Measurements from ENCODE around the gene MTCP1.

The MTCP1 gene

GRCh38 chrX:155070038-155070437, 898 bp downstream of the MTCP1 start:
- peak overlapping the region; percentile 61 for H3K4me3 ChIP-seq (ENCODE audit: low read depth, low read length)
- H3K27me3 ChIP-seq (ENCODE audit: control insufficient read depth, insufficient read depth, low read length), result no peaks in the 10 kb centered on the region
- no peaks in the 10 kb centered on the region for H3K9me3 ChIP-seq (ENCODE audit: control insufficient read depth, insufficient read depth, low read length)
- no peak overlapping the region for H3K9ac ChIP-seq (ENCODE audit: low read depth, low read length)
- H3K36me3 ChIP-seq (ENCODE audit: control insufficient read depth, insufficient read depth, low read length), result no peaks in the 10 kb centered on the region
- H3K4me1 ChIP-seq (ENCODE audit: control insufficient read depth, insufficient read depth, low read length), result no peaks in the 10 kb centered on the region

DNA sequence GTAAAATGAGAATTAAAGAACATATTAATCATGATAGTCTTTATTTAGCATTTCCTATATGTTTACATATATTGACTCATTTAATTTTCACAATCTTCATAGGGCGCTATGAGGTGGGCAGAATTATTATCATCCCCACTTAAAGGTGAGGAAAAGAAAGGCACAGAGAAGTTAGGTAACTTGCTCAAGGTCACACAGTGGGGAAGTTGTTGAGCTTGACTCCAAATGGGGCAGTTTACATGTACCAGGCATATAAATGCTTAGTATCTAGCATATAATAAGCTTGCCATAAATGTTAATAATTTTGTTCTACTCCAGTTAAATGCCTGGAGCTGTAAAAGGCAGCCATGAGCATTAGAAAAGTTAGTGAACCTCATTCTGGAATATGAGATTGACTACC, 1.5 kb downstream of the MTCP1 start:
- H3K4me1 ChIP-seq (ENCODE audit: control insufficient read depth, insufficient read depth, low read length), result no peaks in the 10 kb centered on the region
- H3K36me3 ChIP-seq (ENCODE audit: control insufficient read depth, insufficient read depth, low read length), result no peaks in the 10 kb centered on the region
- no peaks in the 10 kb centered on the region for H3K27me3 ChIP-seq (ENCODE audit: control insufficient read depth, insufficient read depth, low read length)
- no peaks in the 10 kb centered on the region for H3K9me3 ChIP-seq (ENCODE audit: control insufficient read depth, insufficient read depth, low read length)
- no peak overlapping the region for H3K9ac ChIP-seq (ENCODE audit: low read depth, low read length)
- peak overlapping the region; percentile 61 for H3K4me3 ChIP-seq (ENCODE audit: low read depth, low read length)

DNA sequence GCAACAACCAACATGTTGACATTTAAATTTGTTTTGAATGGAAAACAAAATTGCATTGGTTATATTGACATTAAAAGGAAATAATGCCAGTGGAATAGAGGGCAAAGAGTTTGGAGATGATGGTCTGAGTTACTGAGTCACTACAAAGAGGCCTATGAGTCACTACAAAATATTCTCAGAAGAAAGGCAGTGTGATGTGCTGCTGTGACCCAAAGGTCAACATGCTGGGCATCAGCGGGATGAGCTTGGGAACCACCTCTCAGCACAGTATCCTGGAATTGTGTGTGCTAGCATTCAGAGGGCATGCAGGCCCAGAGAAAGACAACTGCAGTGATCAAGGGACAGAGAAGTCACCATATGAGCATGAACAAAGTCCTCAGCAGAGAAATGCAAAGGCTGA, 2.8 kb downstream of the MTCP1 start:
- Histone ChIP-seq H3K9me3 (ENCODE audit: control insufficient read depth, insufficient read depth, low read length) (no peaks in the 10 kb centered on the region), H3K36me3 (ENCODE audit: control insufficient read depth, insufficient read depth, low read length) (no peaks in the 10 kb centered on the region), H3K9ac (ENCODE audit: low read depth, low read length) (no peak overlapping the region), H3K27me3 (ENCODE audit: control insufficient read depth, insufficient read depth, low read length) (no peaks in the 10 kb centered on the region), H3K4me1 (ENCODE audit: control insufficient read depth, insufficient read depth, low read length) (no peaks in the 10 kb centered on the region), H3K4me3 (ENCODE audit: low read depth, low read length) (no peak overlapping the region)

- no peaks in the 10 kb centered on the region for H3K27me3 ChIP-seq (ENCODE audit: control insufficient read depth, insufficient read depth, low read length)
- no peaks in the 10 kb centered on the region for H3K9me3 ChIP-seq (ENCODE audit: control insufficient read depth, insufficient read depth, low read length)
- H3K4me1 ChIP-seq (ENCODE audit: control insufficient read depth, insufficient read depth, low read length), result no peaks in the 10 kb centered on the region
- no peaks in the 10 kb centered on the region for H3K36me3 ChIP-seq (ENCODE audit: control insufficient read depth, insufficient read depth, low read length)
- H3K9ac ChIP-seq (ENCODE audit: low read depth, low read length), result no peak overlapping the region
- no peak overlapping the region for H3K4me3 ChIP-seq (ENCODE audit: low read depth, low read length)
These were observed 5.8 kb downstream of the MTCP1 start for GRCh38 chrX:155065035-155065734.

GRCh38 chrX:155061760-155062159, 9.2 kb downstream of the MTCP1 start:
- no peak overlapping the region for H3K4me3 ChIP-seq (ENCODE audit: low read depth, low read length)
- no peaks in the 10 kb centered on the region for H3K27me3 ChIP-seq (ENCODE audit: control insufficient read depth, insufficient read depth, low read length)
- no peaks in the 10 kb centered on the region for H3K36me3 ChIP-seq (ENCODE audit: control insufficient read depth, insufficient read depth, low read length)
- no peak overlapping the region for H3K9ac ChIP-seq (ENCODE audit: low read depth, low read length)
- no peaks in the 10 kb centered on the region for H3K9me3 ChIP-seq (ENCODE audit: control insufficient read depth, insufficient read depth, low read length)
- H3K4me1 ChIP-seq (ENCODE audit: control insufficient read depth, insufficient read depth, low read length), result no peaks in the 10 kb centered on the region

DNA sequence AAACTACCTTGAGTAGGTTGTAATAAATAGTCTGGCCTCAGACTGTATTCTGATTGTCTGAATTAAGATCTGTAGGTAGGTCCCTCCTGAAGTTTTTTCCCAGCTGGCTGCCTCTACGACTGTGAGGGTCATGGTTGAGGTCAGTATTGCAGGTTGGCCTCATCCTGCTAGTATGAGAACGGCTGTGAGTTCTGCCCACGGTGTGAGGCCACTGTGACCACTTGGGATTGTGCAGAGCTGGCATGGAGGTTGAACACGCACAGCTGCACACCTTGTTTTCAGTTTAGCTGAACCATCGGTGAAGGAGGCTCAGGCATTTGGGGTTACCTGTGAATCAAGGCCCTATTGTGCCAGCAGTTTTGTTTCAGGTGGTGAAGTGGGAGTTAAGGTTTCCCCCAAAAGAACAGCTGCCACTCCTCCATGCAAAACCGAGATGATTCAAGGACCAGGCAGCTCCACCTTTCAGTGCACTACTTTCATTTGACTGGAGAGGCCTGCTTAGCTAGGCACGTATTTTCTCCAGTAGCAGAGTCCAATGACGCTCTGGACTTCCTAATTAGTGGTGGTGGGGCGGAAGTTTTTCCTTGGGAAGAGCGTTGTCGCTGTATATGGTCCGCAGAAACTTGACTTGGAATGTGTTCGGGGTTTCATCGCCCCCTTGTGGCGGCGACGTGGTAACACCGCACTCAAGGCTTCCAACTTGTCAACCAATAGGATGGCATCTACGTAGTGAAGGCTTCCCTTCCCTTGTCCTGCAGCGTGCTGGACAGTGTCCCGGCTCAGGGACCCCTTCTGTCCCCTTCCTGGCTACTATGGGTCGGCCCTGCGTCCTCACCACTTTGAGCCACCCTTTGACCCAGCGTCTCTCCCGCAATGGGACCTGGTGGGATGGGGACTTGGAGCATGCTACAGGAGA, 13.8 kb downstream of the MTCP1 start:
- Histone ChIP-seq H3K4me1 (ENCODE audit: control insufficient read depth, insufficient read depth, low read length) (no peaks in the 10 kb centered on the region), H3K27me3 (ENCODE audit: control insufficient read depth, insufficient read depth, low read length) (no peaks in the 10 kb centered on the region), H3K9ac (ENCODE audit: low read depth, low read length) (no peak overlapping the region), H3K4me3 (ENCODE audit: low read depth, low read length) (peak overlapping the region; percentile 26), H3K36me3 (ENCODE audit: control insufficient read depth, insufficient read depth, low read length) (no peaks in the 10 kb centered on the region), H3K9me3 (ENCODE audit: control insufficient read depth, insufficient read depth, low read length) (no peaks in the 10 kb centered on the region)

- H3K4me3 ChIP-seq (ENCODE audit: low read depth, low read length), result no peak overlapping the region
- H3K27me3 ChIP-seq (ENCODE audit: control insufficient read depth, insufficient read depth, low read length), result no peaks in the 10 kb centered on the region
- H3K9me3 ChIP-seq (ENCODE audit: control insufficient read depth, insufficient read depth, low read length), result no peaks in the 10 kb centered on the region
- no peak overlapping the region for H3K9ac ChIP-seq (ENCODE audit: low read depth, low read length)
- H3K4me1 ChIP-seq (ENCODE audit: control insufficient read depth, insufficient read depth, low read length), result no peaks in the 10 kb centered on the region
- no peaks in the 10 kb centered on the region for H3K36me3 ChIP-seq (ENCODE audit: control insufficient read depth, insufficient read depth, low read length)
These were observed 14.5 kb downstream of the MTCP1 start for GRCh38 chrX:155056471-155056870.

DNA sequence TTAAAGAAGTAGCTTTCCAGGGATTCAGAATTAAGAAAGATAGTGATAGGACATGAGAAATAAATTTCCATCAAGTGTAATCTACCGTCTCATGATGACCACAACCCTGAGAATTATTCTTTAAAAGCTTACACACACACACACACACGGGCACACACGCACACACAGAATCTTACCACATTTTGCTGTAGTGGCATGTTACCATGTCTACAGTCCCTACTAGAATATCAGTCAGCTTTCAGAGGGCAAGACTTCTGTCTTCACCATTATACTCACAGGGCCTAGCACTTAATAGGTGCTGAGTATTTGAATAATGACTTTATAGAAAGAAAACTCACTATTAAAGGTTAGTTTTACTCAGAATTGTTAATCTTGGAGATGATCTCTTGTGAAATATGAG, 15.4 kb downstream of the MTCP1 start:
- no peaks in the 10 kb centered on the region for H3K36me3 ChIP-seq (ENCODE audit: control insufficient read depth, insufficient read depth, low read length)
- H3K4me3 ChIP-seq (ENCODE audit: low read depth, low read length), result no peak overlapping the region
- no peaks in the 10 kb centered on the region for H3K27me3 ChIP-seq (ENCODE audit: control insufficient read depth, insufficient read depth, low read length)
- H3K4me1 ChIP-seq (ENCODE audit: control insufficient read depth, insufficient read depth, low read length), result no peaks in the 10 kb centered on the region
- no peak overlapping the region for H3K9ac ChIP-seq (ENCODE audit: low read depth, low read length)
- H3K9me3 ChIP-seq (ENCODE audit: control insufficient read depth, insufficient read depth, low read length), result no peaks in the 10 kb centered on the region

DNA sequence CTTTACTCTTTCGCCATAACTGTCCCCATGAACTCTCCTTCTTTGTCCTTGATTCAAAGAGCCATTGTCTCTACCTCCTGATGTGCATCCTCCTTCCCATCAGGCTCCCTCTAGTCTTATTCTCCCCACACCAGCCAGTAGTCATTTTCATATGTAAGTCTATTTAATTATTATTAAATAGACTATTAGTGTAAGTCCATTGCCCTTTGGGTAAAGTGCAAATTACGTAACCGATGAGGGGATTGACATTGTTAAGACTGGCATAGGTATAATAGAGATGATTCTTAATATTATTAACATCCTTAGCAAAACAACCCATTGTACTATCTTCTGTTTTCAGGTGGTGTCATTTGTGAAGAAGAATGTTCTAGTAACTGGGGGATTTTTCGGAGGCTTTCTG, 16.7 kb downstream of the MTCP1 start:
- H3K36me3 ChIP-seq (ENCODE audit: control insufficient read depth, insufficient read depth, low read length), result no peaks in the 10 kb centered on the region
- no peaks in the 10 kb centered on the region for H3K27me3 ChIP-seq (ENCODE audit: control insufficient read depth, insufficient read depth, low read length)
- no peaks in the 10 kb centered on the region for H3K4me1 ChIP-seq (ENCODE audit: control insufficient read depth, insufficient read depth, low read length)

DNA sequence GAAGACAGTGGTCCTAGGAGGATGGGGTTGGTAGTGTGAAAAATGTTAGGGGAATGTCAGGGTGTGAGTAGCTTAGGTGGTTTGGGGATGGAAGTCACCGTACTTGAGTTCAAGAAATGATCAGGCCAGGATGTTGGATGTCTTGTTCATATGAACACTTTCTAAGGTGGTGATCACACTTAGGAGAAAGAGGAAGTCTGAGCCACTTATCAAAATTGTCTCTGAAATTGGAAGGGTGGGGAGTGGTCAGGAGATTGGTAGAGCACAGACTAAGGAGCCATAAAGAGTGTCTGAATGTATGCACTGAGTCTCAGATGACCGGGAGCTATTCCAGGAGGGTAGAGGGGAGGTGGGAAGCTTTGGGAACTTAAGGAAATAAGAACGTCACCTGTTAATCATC, 17.3 kb downstream of the MTCP1 start:
- no peak overlapping the region for H3K9ac ChIP-seq (ENCODE audit: low read depth, low read length)
- no peaks in the 10 kb centered on the region for H3K36me3 ChIP-seq (ENCODE audit: control insufficient read depth, insufficient read depth, low read length)
- H3K9me3 ChIP-seq (ENCODE audit: control insufficient read depth, insufficient read depth, low read length), result no peaks in the 10 kb centered on the region
- H3K27me3 ChIP-seq (ENCODE audit: control insufficient read depth, insufficient read depth, low read length), result no peaks in the 10 kb centered on the region
- no peak overlapping the region for H3K4me3 ChIP-seq (ENCODE audit: low read depth, low read length)
- H3K4me1 ChIP-seq (ENCODE audit: control insufficient read depth, insufficient read depth, low read length), result no peaks in the 10 kb centered on the region

More for the DNA sequence above, 16.7 kb downstream of the MTCP1 start:
- Histone ChIP-seq H3K4me3 (ENCODE audit: low read depth, low read length) (no peak overlapping the region), H3K9ac (ENCODE audit: low read depth, low read length) (no peak overlapping the region), H3K9me3 (ENCODE audit: control insufficient read depth, insufficient read depth, low read length) (no peaks in the 10 kb centered on the region)

- H3K9ac ChIP-seq (ENCODE audit: low read depth, low read length), result no peak overlapping the region
- H3K4me3 ChIP-seq (ENCODE audit: low read depth, low read length), result no peak overlapping the region
- no peaks in the 10 kb centered on the region for H3K4me1 ChIP-seq (ENCODE audit: control insufficient read depth, insufficient read depth, low read length)
- no peaks in the 10 kb centered on the region for H3K36me3 ChIP-seq (ENCODE audit: control insufficient read depth, insufficient read depth, low read length)
- no peaks in the 10 kb centered on the region for H3K9me3 ChIP-seq (ENCODE audit: control insufficient read depth, insufficient read depth, low read length)
- H3K27me3 ChIP-seq (ENCODE audit: control insufficient read depth, insufficient read depth, low read length), result no peaks in the 10 kb centered on the region
These were observed 18.0 kb downstream of the MTCP1 start for GRCh38 chrX:155052738-155053498.

Data from iPS-15b (cell line).